GM18519 (cell line): ENCODE data around the gene PIEZO1.
"Not testable (repeated sequence)": the region's sequence is repeated elsewhere in the genome, so short reads cannot be mapped to it uniquely, and the experiment has no call there.

Experiments used
- ATAC-seq: cut with Tn5 transposase; IDR thresholded peaks from one replicate; pipeline ENCODE4 v1.9.1; 2021; ENCODE audit warnings: mild to moderate bottlenecking, moderate library complexity; ENCODE audit not compliant: unreplicated experiment, low FRiP score

The PIEZO1 gene, protein sequence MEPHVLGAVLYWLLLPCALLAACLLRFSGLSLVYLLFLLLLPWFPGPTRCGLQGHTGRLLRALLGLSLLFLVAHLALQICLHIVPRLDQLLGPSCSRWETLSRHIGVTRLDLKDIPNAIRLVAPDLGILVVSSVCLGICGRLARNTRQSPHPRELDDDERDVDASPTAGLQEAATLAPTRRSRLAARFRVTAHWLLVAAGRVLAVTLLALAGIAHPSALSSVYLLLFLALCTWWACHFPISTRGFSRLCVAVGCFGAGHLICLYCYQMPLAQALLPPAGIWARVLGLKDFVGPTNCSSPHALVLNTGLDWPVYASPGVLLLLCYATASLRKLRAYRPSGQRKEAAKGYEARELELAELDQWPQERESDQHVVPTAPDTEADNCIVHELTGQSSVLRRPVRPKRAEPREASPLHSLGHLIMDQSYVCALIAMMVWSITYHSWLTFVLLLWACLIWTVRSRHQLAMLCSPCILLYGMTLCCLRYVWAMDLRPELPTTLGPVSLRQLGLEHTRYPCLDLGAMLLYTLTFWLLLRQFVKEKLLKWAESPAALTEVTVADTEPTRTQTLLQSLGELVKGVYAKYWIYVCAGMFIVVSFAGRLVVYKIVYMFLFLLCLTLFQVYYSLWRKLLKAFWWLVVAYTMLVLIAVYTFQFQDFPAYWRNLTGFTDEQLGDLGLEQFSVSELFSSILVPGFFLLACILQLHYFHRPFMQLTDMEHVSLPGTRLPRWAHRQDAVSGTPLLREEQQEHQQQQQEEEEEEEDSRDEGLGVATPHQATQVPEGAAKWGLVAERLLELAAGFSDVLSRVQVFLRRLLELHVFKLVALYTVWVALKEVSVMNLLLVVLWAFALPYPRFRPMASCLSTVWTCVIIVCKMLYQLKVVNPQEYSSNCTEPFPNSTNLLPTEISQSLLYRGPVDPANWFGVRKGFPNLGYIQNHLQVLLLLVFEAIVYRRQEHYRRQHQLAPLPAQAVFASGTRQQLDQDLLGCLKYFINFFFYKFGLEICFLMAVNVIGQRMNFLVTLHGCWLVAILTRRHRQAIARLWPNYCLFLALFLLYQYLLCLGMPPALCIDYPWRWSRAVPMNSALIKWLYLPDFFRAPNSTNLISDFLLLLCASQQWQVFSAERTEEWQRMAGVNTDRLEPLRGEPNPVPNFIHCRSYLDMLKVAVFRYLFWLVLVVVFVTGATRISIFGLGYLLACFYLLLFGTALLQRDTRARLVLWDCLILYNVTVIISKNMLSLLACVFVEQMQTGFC (N-terminal part only)

DNA sequence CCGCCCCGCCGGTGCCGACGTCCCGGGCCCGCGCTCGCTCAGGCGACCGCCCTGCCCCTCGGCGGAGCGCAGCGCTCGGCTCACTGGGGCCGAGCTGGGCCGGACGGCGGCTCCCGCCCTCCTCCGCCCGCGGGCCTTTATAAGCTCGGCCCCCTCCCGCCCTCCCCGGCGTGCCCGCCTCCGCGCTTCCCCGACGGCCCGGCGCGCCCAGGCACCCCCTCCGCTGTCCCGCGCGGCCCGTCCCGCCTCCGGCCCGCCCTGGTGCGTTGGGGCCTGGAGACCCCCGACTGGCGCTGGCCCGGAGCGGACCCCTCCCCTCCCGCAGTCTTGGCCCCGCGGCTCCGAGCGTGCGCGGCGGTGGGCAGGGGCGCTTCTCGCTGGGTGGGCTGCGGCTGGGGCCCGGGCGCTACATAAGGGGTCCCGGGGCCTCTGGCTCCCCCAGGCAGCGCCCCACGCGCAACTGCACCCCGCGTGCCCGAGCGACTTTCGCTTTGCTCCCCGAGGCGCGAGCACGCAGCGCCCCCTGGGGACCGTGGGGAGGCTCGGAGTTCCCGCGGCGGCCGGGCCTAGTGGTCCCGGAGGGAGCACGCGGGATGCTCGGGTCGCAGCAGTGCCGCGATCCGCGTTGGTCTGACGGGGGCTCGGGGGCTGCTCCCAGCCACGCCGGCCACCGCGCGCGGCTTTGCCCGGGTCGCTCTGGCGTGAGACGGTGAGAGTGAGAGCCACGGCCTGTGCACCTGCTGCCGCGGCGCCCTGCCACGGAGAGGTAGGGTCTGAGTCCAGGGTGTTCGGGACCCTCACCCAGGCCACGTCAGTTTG is at the start of gene PIEZO1:
Gene PIEZO1, minus strand, starts transcription at position 115 of the 819 bp plus-strand sequence. CDS start 256 bp downstream, outside the sequence.
- ATAC-seq: no peak

DNA sequence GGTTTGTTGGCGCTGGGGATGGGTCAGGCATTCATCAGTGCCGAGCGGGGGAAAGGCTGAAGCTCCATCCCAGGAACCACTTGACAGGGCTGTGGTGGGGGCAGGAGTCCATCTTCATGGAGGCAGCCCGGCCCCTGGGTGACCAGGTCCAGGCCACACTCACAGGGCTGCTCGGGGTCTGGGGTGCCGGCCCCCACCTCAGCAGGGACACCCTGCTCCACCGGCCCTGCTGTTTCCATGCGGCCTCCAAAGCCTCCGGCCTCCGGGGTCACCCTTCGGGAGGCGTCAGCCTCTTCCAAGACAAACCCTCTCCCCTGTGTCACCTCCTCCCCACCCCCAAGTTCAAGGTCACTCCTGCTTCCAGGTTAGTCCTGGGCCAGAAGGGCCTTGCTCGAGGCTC is 49.6 kb upstream of the PIEZO1 start:
- ATAC-seq: no peak

DNA sequence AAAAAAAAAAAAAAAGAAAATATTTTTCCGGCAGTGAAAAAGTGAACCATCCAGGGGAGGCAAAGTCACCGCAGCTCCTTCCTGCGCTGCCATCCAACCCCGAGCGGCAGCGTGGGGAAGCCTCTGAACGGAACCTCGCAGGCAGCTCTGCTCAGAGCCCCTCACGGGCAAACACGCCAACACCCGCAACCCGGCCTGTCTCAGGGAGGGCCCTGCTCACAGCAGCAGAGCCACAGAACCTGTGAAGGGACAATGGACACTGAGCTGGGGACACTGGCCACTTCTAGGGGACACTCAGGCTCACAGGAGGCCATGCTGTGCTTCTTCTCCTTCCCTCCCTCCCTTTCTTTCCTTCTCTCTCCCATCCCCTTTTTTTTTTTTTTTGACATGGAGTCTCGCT is 48.1 kb upstream of the PIEZO1 start:
- ATAC-seq: no peak

DNA sequence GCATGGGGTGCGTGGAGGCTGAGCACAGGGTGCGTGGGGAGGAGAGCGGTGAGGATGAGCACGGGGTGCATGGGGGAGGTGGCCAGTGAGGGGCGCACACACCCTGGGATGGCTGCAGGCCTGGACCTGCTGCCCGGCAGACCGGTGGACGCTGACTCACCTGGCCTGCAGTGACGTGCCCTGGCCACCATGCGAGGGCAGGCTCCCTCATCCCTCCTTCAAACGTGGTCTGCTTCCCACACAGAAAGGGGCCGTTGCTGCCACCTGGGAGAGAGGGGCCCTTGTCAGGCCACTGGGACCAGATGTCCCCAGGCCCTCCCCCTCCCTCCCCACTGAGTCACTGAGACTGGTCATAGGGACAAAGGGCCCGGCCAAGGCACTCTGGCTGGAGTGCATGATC is 46.8 kb upstream of the PIEZO1 start:
- no peak for ATAC-seq

DNA sequence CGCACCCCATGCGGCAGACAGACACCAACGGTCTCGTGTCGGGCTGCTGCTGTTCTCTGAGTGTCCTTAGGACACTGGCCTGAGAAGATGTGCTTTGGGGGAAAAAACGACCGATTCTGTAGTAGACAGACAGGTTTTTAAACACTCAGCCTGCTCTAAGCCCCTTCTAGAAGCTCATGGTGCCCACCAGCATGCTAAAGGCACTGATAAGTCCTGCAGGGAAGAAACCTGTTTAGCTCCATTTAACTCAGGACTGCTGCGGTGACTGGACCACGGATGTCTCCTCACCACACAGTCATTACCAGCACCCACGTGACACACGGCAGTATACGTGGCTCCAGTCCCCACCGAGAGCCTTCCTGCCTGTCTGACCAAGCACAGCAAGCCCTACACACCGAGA is 45.8 kb upstream of the PIEZO1 start:
- ATAC-seq: no peak

DNA sequence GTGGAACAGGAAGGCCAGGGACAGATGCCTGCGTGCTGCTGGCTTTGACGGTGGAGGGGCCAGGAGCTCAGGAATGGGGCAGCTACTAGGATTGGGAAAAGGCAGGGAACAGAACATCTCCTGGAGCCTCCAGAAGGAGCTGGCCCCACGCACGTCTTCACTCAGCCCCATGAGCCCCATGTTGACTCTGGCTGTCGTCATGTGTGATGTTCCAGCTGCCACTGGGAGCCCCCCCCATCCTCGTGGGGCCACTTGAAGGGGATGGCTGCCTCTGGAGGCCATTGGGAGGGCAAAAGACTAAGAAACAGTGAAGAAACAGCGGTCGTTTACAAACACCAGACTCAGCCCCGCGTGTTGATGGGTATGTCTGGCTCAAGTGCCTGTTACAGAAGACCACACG is 45.2 kb upstream of the PIEZO1 start:
- ATAC-seq: no peak

DNA sequence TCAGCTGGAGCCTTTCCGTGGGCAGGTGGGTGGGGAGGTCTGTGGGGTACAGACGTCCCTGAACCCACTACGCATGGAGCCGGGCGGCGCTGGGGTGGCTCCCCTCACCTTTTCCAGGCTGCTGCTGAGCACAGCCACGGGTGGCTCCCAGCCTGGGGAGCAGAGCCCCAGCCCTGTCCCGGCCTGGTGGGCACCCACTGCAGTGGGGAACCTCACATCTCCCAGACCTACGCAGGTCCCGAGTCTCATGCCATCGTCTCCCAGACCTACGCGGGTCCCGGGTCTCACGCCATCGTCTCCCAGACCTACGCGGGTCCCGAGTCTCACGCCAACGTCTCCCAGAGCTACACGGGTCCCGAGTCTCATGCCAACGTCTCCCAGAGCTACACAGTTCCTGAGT is 43.7 kb upstream of the PIEZO1 start:
- ATAC-seq: no peak

DNA sequence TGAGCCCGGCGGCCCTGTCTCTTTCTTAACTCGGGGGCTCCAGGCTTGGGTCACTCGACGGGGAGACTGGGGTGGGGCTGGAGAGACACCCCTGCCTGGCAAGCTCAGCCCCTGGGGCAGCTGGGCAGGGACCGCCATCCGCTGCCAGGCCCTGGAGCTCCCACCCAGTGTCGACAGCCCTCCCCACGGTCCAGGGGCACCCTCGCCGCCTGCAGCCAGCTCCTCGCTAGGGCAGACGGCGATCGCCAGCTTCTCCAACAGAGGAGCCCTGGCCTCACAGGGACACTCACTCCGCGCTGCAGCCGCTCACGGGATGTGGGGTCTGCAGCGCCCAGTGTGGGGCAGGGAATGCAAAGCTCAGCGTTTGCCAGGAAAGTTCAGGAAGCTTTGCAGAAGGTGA is 42.7 kb upstream of the PIEZO1 start:
- ATAC-seq: no peak

DNA sequence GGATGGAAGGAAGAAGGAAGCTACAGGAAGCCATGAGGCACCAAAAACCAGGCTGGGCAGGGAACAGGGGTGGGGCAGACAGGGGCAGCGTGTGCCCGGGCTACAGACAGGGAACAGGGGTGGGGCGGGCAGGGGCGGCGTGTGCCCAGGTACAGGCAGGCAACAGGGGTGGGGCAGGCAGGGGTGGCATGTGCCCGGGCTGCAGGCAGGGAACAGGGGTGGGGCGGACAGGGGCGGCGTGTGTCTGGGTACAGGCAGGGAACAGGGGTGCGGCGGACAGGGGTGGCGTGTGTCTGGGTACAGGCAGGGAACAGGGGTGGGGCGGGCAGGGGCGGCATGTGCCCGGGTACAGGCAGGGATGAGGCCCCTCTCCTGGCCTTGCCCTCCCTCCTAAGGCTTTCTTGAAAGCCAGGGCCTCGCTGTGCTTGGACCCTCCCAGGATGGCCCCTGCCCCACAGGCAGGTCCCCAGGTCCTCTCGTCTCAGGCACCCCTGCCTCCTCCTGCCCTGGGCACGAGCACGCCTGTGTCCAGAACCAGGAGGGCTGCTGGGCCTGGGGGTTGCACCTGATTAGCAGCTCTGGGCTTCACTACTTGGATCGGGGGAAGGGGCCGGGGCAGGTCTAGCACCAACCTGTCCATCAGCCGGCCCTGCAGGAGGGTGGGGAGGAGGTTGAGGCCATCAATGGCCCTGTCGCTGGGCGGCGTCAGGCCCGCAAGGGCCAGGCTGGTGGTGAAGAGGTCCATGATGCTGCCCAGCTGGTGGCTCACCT is 41.2 kb upstream of the PIEZO1 start:
- ATAC-seq: no peak

DNA sequence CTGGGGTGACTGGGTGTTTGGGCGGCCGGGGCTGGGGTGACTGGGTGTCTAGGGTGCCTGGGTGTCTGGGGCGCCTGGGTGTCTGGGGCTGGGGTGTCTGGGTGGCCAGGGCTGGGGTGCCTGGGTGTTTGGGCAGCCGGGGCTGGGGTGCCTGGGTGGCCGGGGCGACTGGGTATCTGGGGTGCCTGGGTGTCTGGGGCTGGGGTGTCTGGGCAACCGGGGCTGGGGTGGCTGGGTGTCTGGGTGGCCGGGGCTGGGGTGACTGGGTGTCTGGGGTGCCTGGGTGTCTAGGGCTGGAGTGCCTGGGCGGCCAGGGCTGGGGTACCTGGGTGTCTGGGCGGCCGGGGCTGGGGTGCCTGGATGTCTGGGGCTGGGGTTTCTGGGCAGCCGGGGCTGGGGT is 40.1 kb upstream of the PIEZO1 start:
- ATAC-seq: no peak

DNA sequence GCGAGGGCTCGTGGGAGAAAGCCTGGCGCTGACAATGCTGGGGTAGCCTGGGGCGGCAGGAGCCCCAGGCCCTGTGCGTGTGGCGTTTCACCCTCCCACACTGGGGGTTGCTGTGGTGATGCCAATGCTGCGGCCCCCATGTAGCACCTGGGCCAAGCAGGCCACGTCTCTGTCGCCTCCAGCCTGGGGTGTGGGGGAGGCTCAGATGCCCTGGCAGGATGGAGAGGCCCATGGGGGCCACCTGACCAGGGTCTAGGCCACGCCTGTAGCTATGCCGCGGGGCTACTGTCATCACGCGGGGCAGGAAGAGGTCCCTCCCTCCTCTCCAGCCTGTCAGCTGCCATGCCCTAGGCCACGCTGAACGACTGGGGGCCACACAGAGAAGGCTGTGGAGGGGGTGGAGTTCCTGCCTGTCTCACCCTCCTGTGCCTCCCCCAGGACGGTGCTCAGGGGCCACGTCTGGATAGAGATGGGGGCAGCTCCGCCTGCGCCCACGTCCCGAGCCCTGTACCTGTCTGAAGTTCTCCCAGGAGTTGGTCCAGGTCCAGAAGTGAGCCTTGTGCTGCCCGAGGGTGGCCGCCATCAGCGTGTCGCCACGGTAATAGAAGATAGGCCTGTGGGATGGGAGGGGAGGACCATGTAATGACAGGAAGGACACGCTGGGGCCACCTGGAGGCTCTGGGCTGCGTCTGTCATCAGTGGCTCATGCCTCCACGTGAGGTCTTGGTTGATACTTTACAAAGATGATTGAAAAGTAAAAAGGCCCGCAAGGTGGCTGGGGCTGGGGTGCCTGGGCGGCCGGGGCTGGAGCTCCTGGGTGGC is 39.4 kb upstream of the PIEZO1 start:
- no peak for ATAC-seq

DNA sequence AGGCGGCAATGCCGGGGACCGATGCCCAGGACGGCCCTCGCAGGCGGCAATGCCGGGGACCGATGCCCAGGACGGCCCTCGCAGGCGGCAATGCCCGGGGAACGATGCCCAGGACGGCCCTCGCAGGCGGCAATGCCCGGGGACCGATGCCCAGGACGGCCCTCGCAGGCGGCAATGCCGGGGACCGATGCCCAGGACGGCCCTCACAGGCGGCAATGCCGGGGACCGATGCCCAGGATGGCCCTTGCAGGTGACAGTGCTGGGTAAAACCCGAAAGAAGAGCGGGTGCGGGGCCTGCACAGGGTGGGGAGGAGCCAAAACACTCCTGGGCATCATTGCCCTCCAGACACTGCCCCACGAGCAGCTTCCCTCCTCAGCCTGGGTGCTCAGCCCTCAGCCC is 38.6 kb upstream of the PIEZO1 start:
- not testable (repeated sequence) for ATAC-seq

DNA sequence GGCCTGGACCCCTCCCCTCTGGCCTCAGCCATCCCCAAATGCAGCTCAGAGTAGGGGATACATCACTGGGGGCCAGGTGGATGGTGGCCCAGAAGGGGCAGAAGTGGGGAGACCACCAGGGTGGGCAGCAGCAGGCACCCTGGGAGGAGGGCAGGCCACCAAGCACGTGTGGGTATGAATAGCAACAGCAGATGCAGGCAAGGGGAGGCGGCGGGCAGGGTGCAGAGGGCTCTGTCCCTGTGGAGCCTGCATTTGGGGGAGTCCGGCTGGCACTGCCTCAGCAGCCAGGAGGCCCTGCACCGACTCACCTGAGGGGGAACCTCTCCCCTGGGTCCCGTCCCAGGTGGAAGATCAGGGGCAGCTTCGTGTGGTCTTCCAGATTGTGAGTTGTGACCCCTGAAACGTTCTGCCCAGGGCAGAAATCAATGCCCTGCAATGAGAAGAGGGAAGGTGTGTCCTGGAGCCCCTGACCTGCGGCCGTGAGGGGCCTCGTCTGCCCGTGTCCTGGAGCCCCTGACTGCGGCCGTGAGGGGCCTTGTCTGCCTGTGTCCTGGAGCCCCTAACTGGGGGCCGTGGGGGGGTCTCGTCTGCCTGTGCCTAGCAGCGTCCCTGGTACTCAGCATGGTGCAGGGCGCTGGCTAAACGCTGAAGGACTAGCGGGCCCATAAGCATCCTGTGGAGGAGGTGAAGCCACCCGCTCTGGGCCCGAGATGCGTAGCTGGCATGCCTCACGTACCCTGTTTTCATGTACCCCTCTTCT is 37.4 kb upstream of the PIEZO1 start:
- no peak for ATAC-seq

DNA sequence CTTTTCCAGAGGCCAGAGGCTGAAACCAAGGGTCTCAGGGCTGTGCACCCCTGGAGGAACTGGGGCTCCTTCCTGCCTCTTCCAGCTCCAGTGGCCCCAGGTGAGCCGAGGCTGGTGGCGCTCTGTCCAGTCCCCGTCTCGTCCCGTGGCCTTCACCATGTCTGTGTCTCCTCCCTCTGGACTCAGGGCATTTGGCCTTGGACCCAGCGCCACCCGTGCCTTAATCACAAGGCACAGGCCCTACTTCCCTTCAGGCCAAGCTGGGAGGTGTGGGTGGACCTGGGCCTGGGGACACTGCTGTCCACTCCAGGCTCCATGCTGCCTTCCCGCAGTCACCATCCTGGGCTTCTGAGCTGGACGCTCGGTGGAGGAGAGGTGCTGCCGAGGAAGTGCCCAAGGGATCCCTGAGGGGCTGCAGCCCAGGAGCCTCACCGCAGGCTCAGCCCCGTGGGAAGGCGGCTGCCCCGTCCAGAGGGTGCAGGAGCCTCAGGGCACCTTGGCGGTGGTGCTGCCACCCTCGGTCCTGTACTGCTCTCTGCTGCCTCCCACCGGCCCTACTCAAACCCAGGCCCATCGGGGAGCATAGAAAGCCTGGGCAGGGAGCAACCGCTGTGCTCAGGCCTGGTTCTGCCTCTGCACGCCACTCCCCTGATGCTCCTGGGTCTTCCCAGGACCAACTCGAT is 36.3 kb upstream of the PIEZO1 start:
- no peak for ATAC-seq

DNA sequence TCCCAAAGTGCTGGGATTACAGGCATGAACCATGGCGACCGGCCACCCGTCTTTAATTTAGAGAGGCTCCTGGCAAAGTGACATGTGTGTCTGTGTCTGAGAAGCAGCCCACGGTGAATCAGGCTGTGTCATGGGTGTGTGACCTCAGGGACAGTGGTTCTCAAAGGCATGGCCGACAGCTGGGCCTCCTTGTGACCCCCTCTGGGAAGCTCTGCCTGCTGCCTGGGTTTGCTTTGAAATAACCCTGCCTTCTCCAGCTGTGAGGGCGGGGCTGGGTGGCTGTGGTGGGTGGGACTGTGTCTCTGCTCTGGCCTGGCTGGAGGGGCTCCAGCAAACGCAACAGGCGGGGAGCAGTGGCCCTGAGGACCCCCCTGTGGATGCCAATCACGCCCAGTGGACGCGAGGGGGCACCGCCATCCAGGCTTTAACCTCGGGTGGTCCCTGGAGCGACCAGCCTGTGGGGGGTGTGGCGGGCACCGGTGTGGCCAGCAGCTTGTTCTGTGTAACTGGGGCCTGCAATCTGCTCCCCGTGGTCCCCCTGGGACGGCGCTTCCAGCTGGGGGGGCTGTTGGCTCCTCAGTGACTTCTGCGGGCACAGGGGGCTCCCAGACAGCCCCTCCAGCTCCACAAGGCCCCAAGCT is 35.5 kb upstream of the PIEZO1 start:
- no peak for ATAC-seq

DNA sequence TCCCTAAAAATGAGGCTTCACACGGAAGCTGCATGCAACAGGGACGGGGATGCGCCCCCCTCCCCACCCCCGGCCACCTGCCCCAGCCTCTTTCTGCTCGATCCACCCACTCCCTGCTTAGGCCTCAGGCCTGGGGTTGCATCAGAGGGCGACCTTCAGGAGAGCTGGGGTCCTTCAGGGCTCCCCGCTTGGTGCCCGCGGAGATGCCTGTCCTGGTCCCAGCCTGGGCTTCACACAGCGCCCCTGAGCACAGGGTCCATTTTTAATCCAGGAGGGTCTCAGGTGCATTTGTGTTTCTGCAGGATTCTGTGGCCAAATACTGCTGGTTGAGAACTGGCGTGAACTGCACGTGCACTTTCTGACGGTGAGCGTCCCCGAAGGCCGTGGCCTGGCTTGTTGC is 34.1 kb upstream of the PIEZO1 start:
- no peak for ATAC-seq

DNA sequence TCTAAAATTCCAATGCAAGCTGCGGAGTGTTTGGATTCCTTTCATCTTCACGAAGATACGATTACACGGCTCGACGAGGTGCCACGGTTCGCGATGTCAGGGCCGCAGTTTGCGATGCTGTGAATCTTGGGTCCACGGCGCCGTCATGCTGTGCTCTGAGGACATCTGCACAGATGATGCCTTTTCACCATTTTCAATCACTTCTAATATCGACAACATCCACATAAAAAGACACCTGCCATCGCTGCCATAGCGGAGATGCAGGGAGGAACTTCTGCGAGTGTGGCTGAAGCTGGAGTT is 33.5 kb upstream of the PIEZO1 start:
- ATAC-seq: no peak
